ENCODE data around the gene CUX1.

Gene CUX1

GRCh38 chr7:102082693-102083368 is 265.4 kb downstream of the CUX1 start:
- TF ChIP-seq CTCF (conservative IDR thresholded peaks at IDR 0.05): no peak
- no peak overlapping the region for H3K27ac ChIP-seq

GRCh38 chr7:102085218-102085772 is 267.9 kb downstream of the CUX1 start:
- no peak overlapping the region for H3K27ac ChIP-seq
- TF ChIP-seq CTCF (conservative IDR thresholded peaks at IDR 0.05): no peak

DNA sequence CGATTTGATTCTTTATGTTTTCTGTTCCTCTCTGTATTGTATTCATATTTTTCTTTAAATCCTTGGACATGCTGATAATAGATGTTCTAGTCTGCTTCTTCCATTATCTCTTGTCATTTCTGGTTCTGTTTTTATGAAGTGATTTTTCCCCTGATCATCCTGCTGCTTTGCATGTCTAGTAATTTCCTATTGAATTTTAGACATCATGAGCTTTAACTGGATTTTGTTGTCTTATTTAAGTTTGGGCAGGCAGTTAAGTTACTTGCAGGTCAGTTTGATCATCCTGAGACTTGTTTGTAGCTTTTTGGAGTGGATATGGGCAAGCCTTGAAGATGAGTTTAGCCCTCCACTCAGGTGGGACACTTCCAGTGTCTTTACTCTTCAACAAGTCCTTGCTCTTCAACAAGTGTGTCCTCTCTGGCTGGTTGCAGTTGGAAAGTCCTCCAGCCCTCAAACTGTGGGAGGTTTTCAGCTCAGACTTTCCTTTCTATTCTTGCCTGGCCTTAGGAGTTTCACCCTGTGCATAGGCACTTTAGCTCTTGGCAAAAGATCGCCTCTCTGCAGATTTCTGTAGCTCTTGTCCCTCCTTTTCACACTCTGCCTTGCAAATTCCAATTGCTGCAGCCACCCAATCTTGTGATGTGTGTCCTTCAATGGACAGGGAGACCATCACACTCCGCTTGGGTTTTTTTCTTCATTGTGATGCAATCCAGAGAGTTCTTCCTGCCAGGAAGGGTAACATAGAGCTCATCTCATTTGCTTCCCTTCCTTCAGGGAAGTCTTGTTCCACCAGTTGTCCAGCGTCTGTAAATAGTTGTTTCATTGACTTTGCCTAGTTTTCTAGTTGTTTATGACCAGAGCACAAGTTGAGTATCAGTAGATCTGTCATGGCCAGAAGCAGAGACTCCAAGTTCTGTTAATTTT is 272.0 kb downstream of the CUX1 start:
- H3K27ac ChIP-seq: no peak overlapping the region

GRCh38 chr7:102093599-102094315 is 276.3 kb downstream of the CUX1 start:
- TF ChIP-seq CTCF (conservative IDR thresholded peaks at IDR 0.05): no peak
- peak overlapping the region; percentile 26 for H3K27ac ChIP-seq

More for the DNA sequence above, 272.0 kb downstream of the CUX1 start:
- no peak for TF ChIP-seq CTCF (conservative IDR thresholded peaks at IDR 0.05)

DNA sequence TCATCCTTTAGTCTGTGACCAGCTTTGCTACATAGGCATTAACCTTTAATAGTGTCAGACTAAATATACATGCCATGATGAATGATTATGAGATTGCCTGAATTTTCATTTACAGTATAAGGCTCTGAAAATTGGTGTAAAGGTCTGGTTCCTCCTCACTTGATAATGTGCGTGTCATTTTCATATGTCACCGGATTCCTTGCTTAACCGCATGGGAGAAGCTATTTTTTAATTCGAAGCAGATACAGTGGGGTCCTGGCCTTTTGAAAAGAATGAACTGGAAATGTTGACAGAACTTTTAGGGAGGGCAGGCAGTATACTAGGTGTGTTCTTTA is 276.9 kb downstream of the CUX1 start:
- no peak for TF ChIP-seq CTCF (conservative IDR thresholded peaks at IDR 0.05)
- H3K27ac ChIP-seq: peak overlapping the region; percentile 26; the same call in 1 of the 2 replicates

DNA sequence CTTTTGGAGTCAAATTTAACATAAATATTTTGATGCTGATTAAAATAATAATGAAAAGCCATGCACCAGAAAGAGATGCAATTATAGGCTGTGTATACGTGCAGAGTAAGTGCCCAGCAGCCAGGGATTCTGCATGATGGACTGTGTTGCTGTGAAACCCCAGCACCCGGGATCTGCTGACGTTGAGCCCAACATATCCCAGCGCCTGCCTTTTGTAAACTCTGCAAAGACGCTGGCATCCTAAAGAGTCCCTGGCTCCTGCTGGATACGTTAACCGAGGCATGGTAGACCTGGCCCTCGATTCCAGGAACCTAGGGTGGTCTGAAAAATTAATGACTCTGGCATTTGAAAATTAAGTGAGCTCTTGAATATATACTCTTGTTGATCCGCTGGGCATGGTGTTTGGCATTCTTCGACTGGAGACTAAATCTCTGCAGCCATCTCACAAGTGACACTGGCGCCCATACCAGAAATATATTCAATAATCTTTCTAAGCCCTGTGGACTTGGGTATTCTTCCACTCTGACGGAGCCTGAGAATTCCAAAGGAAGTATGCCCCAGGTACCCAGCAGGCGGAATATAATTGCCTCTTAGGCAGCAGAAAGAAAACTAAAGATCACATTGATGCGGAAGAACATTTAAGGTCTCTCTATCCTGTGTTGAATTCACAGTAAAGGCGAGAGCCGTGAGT is 278.0 kb downstream of the CUX1 start:
- H3K27ac ChIP-seq: no peak overlapping the region
- no peak for TF ChIP-seq CTCF (conservative IDR thresholded peaks at IDR 0.05)

Data from VCaP (cell line).